Gastroesophageal sphincter (tissue), 3 donors: ENCODE results near the gene MB21D2.

Experiments used
- POLR2AphosphoS5 ChIP-seq: sonication (generic); formaldehyde crosslinking; IDR thresholded peaks from one replicate; pipeline ENCODE4 v1.6.1; 2017; ENCODE audit warnings: antibody characterized with exemption
- TF ChIP-seq, protein P1 (sequence below), 4 experiments: fragments of 200-600 bp in 2 of 4; fragments of 450-650 bp in 2 of 4; sonication (generic) in 1 of 4; IDR thresholded peaks; one replicate each; pipeline ENCODE4 v1.5.1; 2017 to 2019; ENCODE audit warnings: antibody characterized with exemption in 4 of 4, mild to moderate bottlenecking in 2 of 4, moderate library complexity in 2 of 4

DNA sequence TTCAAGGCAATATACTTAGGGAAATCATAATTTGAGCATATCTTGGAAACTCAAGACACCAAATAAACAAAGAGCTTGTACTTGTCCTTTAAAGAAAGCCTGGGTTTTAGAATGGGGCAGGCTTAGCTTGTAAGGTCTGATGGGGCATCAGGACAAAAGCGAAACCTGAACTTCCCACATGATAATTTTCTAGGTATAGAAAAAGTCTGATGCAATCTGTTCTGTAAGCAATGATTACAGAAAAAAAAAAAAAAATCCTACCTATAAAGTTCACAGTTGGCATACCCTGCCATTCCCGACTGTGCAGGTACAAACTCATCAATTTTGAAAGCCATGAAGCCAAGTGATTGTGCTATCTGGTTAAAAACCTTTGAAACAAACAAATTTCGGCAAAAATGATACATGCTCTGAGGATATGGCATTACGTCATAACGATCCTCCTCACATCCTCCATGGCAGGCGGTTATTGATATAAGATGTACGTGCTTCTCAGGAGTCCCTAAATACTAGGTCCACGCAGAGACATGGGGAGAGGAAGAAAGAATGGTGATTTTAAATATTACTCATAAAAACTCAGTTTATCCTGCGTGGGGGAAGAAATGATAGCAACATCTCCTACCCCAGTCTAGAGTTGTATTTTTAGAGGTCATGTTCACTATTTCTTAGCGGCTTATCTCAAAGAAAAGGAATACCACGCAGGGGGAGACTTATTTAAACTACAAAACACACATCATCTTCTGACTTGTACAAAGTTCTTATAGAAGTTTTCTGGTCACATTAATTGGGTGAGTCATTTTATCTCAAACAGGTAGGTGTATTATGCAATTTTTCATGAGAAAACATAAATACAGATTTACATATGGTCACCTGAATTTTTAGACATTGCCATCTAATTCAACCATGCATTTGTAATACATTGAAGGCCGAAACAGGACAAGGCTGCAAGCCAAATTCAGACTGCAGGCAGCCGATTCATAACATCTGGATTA is 27.0 kb downstream of the MB21D2 start:
- TF ChIP-seq, protein P1, sequence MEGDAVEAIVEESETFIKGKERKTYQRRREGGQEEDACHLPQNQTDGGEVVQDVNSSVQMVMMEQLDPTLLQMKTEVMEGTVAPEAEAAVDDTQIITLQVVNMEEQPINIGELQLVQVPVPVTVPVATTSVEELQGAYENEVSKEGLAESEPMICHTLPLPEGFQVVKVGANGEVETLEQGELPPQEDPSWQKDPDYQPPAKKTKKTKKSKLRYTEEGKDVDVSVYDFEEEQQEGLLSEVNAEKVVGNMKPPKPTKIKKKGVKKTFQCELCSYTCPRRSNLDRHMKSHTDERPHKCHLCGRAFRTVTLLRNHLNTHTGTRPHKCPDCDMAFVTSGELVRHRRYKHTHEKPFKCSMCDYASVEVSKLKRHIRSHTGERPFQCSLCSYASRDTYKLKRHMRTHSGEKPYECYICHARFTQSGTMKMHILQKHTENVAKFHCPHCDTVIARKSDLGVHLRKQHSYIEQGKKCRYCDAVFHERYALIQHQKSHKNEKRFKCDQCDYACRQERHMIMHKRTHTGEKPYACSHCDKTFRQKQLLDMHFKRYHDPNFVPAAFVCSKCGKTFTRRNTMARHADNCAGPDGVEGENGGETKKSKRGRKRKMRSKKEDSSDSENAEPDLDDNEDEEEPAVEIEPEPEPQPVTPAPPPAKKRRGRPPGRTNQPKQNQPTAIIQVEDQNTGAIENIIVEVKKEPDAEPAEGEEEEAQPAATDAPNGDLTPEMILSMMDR (IDR thresholded peaks at IDR 0.05): no peak
- no peak for TF ChIP-seq POLR2AphosphoS5
